GM21390 (cell line): Measurements from ENCODE around the gene MAML3.

ENCODE experiments used
- ATAC-seq: cut with Tn5 transposase; IDR thresholded peaks from one replicate; pipeline ENCODE4 v1.9.1; 2021; ENCODE audit not compliant: unreplicated experiment

MAML3 gene

GRCh38 chr4:139876337-139876941 lies 277.5 kb downstream of the MAML3 start:
- no peak for ATAC-seq

GRCh38 chr4:139875411-139875825 lies 278.6 kb downstream of the MAML3 start:
- ATAC-seq: no peak

GRCh38 chr4:139873111-139873860 lies 280.7 kb downstream of the MAML3 start:
- no peak for ATAC-seq

GRCh38 chr4:139872274-139872673 lies 281.7 kb downstream of the MAML3 start:
- ATAC-seq: no peak

GRCh38 chr4:139869810-139870209 lies 284.2 kb downstream of the MAML3 start:
- no peak for ATAC-seq

GRCh38 chr4:139866276-139866962 lies 287.6 kb downstream of the MAML3 start:
- ATAC-seq: no peak

GRCh38 chr4:139865537-139865936 lies 288.4 kb downstream of the MAML3 start:
- ATAC-seq: no peak

GRCh38 chr4:139863531-139863930 lies 290.5 kb downstream of the MAML3 start:
- no peak for ATAC-seq

- ATAC-seq: no peak
Observed at GRCh38 chr4:139861471-139861870, 292.5 kb downstream of the MAML3 start.

- ATAC-seq: no peak
Observed at GRCh38 chr4:139860435-139861024, 293.5 kb downstream of the MAML3 start.

GRCh38 chr4:139859876-139860275 lies 294.1 kb downstream of the MAML3 start:
- ATAC-seq: no peak

GRCh38 chr4:139858436-139859205 lies 295.4 kb downstream of the MAML3 start:
- ATAC-seq: peak; percentile 98

GRCh38 chr4:139857977-139858376 lies 296.0 kb downstream of the MAML3 start:
- no peak for ATAC-seq

GRCh38 chr4:139857021-139857420 lies 297.0 kb downstream of the MAML3 start:
- ATAC-seq: no peak

GRCh38 chr4:139854668-139855403 lies 299.1 kb downstream of the MAML3 start:
- ATAC-seq: no peak

- no peak for ATAC-seq
Observed at GRCh38 chr4:139853309-139853708, 300.7 kb downstream of the MAML3 start.

GRCh38 chr4:139852612-139853269 lies 301.2 kb downstream of the MAML3 start:
- ATAC-seq: no peak

- ATAC-seq: no peak
Observed at GRCh38 chr4:139851639-139852038, 302.3 kb downstream of the MAML3 start.

GRCh38 chr4:139851133-139851532 lies 302.9 kb downstream of the MAML3 start:
- no peak for ATAC-seq

- ATAC-seq: no peak
Observed at GRCh38 chr4:139849219-139849618, 304.8 kb downstream of the MAML3 start.
